Vagina (tissue), 2 donors: ENCODE measurements around the gene GJA4. TPM values are rescaled to one million over a fixed set of nuclear protein-coding genes. Genes with fewer than 3 reads are reported as not detected.
A peak's percentile ranks its signal among the peaks of the same experiment; 100 is the strongest.

Source experiments
- DNase-seq, 2 donors: peaks; one replicate each; pipeline ENCODE4 v3.0.0-alpha.2; 2017; ENCODE audit errors: extremely low spot score in 2 of 2
- H3K27ac ChIP-seq: fragments of 200-600 bp; sonication (generic); one replicate; pipeline ENCODE4 v1.5.1; 2019
- H3K27me3 ChIP-seq: fragments of 200-600 bp; sonication (generic); one replicate; pipeline ENCODE4 v1.5.1; 2019
- H3K36me3 ChIP-seq, 2 donors: fragments of 200-600 bp; sonication (generic); one replicate each; pipeline ENCODE4 v1.5.1; 2017 to 2019
- H3K4me1 ChIP-seq: fragments of 200-600 bp; sonication (generic); one replicate; pipeline ENCODE4 v1.5.1; 2019
- H3K4me3 ChIP-seq, 2 donors: fragments of 200-600 bp; sonication (generic); 1 replicate in 1 of 2; 2 replicates in 1 of 2; pipeline ENCODE4 v1.5.1; 2016 to 2019
- H3K9me3 ChIP-seq: fragments of 200-600 bp; sonication (generic); one replicate; pipeline ENCODE4 v1.5.1; 2019
- CTCF ChIP-seq, 3 experiments: fragments of 450-650 bp in 2 of 3; fragments of 200-600 bp in 1 of 3; sonication (generic) in 1 of 3; IDR thresholded peaks; one replicate each; pipeline ENCODE4 v1.5.1; 2017 to 2019; ENCODE audit warnings: antibody characterized with exemption in 3 of 3, mild to moderate bottlenecking in 2 of 3, moderate library complexity in 2 of 3
- POLR2A ChIP-seq, 2 donors: fragments of 450-650 bp; IDR thresholded peaks; one replicate each; pipeline ENCODE4 v1.6.1; 2017; ENCODE audit warnings: antibody characterized with exemption in 2 of 2, mild to moderate bottlenecking in 2 of 2, moderate library complexity in 2 of 2
- POLR2AphosphoS5 ChIP-seq, 2 donors: sonication (generic); formaldehyde crosslinking; IDR thresholded peaks; one replicate each; pipeline ENCODE4 v1.9.0; 2017; ENCODE audit warnings: antibody characterized with exemption in 2 of 2, mild to moderate bottlenecking in 2 of 2, low read depth in 1 of 2; ENCODE audit not compliant: insufficient read depth in 1 of 2
- intact Hi-C: fragments of 100-400 bp; cut with DNase I; formaldehyde crosslinking; loops from one replicate; pipeline ENCODE4 v1.15.1; 2023
- total RNA-seq: library from RNA; depleted of rRNA; stranded (reverse); fragments of >200 nt; gene quantifications from one replicate; pipeline ENCODE4 v1.2.3, GENCODE V29; 2016

Gene GJA4
- total RNA-seq, 1 donor from 2014 or later = 28.5 TPM

- DNase-seq = peak; percentile 16 to 69
- Histone ChIP-seq H3K4me1 (no peaks in the 10 kb centered on the region), H3K36me3 (no peaks in the 10 kb centered on the region), H3K27ac (no peak overlapping the region), H3K4me3 (no peak overlapping the region), H3K9me3 (no peaks in the 10 kb centered on the region), H3K27me3 (no peaks in the 10 kb centered on the region)
- TF ChIP-seq CTCF (IDR thresholded peaks at IDR 0.05) = no peak
- no peak for TF ChIP-seq POLR2A (IDR thresholded peaks at IDR 0.05)
- TF ChIP-seq POLR2AphosphoS5 (IDR thresholded peaks at IDR 0.05; ENCODE audit: insufficient read depth in 1 of 2, low read depth in 1 of 2) = no peak
- intact Hi-C loops = no loop called here
These were observed 36.5 kb downstream of the GJA4 start for GRCh38 chr1:34829250-34829649.

GRCh38 chr1:34831721-34832246, 39.0 kb downstream of the GJA4 start:
- no peak for TF ChIP-seq CTCF (IDR thresholded peaks at IDR 0.05)
- no peak for TF ChIP-seq POLR2A (IDR thresholded peaks at IDR 0.05)
- no peak for TF ChIP-seq POLR2AphosphoS5 (IDR thresholded peaks at IDR 0.05; ENCODE audit: insufficient read depth in 1 of 2, low read depth in 1 of 2)
- Histone ChIP-seq H3K27ac (no peak overlapping the region), H3K9me3 (no peaks in the 10 kb centered on the region), H3K27me3 (no peaks in the 10 kb centered on the region), H3K4me1 (peaks cover 11% of the 10 kb centered on the region), H3K4me3 (no peak overlapping the region), H3K36me3 (no peaks in the 10 kb centered on the region)
- peak; percentile 10 to 46 for DNase-seq
- intact Hi-C loops = no loop called here

GRCh38 chr1:34833711-34834110, 40.9 kb downstream of the GJA4 start:
- H3K27ac ChIP-seq = no peak overlapping the region
- DNase-seq = peak; percentile 9 to 18
- no peak for TF ChIP-seq CTCF (IDR thresholded peaks at IDR 0.05)
- no peak for TF ChIP-seq POLR2AphosphoS5 (IDR thresholded peaks at IDR 0.05; ENCODE audit: insufficient read depth in 1 of 2, low read depth in 1 of 2)
- no peak for TF ChIP-seq POLR2A (IDR thresholded peaks at IDR 0.05)
- H3K36me3 ChIP-seq = no peaks in the 10 kb centered on the region
- H3K4me1 ChIP-seq = peaks cover 13% of the 10 kb centered on the region
- intact Hi-C loops = no loop called here
- no peak overlapping the region for H3K4me3 ChIP-seq
- H3K27me3 ChIP-seq = no peaks in the 10 kb centered on the region
- H3K9me3 ChIP-seq = no peaks in the 10 kb centered on the region

GRCh38 chr1:34839526-34840305, 46.9 kb downstream of the GJA4 start:
- no peak for DNase-seq
- intact Hi-C loops = no loop called here
- H3K27ac ChIP-seq = no peak overlapping the region
- H3K4me1 ChIP-seq = peaks cover 16% of the 10 kb centered on the region
- TF ChIP-seq POLR2A (IDR thresholded peaks at IDR 0.05) (no peak), POLR2AphosphoS5 (IDR thresholded peaks at IDR 0.05; ENCODE audit: insufficient read depth in 1 of 2, low read depth in 1 of 2) (no peak), CTCF (IDR thresholded peaks at IDR 0.05) (no peak)
- no peak overlapping the region for H3K4me3 ChIP-seq
- H3K36me3 ChIP-seq = no peaks in the 10 kb centered on the region
- no peaks in the 10 kb centered on the region for H3K27me3 ChIP-seq
- H3K9me3 ChIP-seq = no peaks in the 10 kb centered on the region

- DNase-seq = no peak
- Histone ChIP-seq H3K4me3 (no peak overlapping the region), H3K36me3 (no peaks in the 10 kb centered on the region), H3K27me3 (no peaks in the 10 kb centered on the region), H3K9me3 (no peaks in the 10 kb centered on the region), H3K27ac (no peak overlapping the region), H3K4me1 (peaks cover 16% of the 10 kb centered on the region)
- TF ChIP-seq POLR2A (IDR thresholded peaks at IDR 0.05) (no peak), POLR2AphosphoS5 (IDR thresholded peaks at IDR 0.05; ENCODE audit: insufficient read depth in 1 of 2, low read depth in 1 of 2) (no peak), CTCF (IDR thresholded peaks at IDR 0.05) (no peak)
- intact Hi-C loops = no loop called here
These were observed 47.6 kb downstream of the GJA4 start for GRCh38 chr1:34840426-34840825.
